Stimulated activated CD4-positive, alpha-beta T cell treated with anti-CD3 and anti-CD28 coated beads, Interleukin-2, amount 100 ng/mL, for 48 hours (primary cell): ENCODE data around the gene XKR7.

Source experiments
- DNase-seq, 2 donors: peaks; one replicate each; pipeline ENCODE4 v3.0.0-alpha.2; 2020

The XKR7 gene

GRCh38 chr20:31981784-31982183 is 13.8 kb downstream of the XKR7 start:
- DNase-seq, result no peak

GRCh38 chr20:31984981-31985471 is 17.1 kb downstream of the XKR7 start:
- DNase-seq, result no peak

- DNase-seq, result no peak
Measured at GRCh38 chr20:31987744-31988143, 19.8 kb downstream of the XKR7 start.

GRCh38 chr20:31988430-31989015 is 20.6 kb downstream of the XKR7 start:
- no peak for DNase-seq

- DNase-seq, result no peak
Measured at GRCh38 chr20:31989030-31989645, 21.2 kb downstream of the XKR7 start.

GRCh38 chr20:31990641-31991338 is 22.8 kb downstream of the XKR7 start:
- no peak for DNase-seq

GRCh38 chr20:31991339-31991705 is 23.4 kb downstream of the XKR7 start:
- DNase-seq, result no peak

- DNase-seq, result no peak
Measured at GRCh38 chr20:31992086-31992485, 24.1 kb downstream of the XKR7 start.

GRCh38 chr20:31996996-31997395 is 29.0 kb downstream of the XKR7 start:
- DNase-seq, result no peak

GRCh38 chr20:31998246-31998645 is 30.3 kb downstream of the XKR7 start:
- DNase-seq, result no peak

GRCh38 chr20:32003325-32003724 is 35.4 kb downstream of the XKR7 start:
- no peak for DNase-seq

GRCh38 chr20:32004963-32005362 is 37.0 kb downstream of the XKR7 start:
- no peak for DNase-seq

- DNase-seq, result no peak
Measured at GRCh38 chr20:32006053-32006452, 38.1 kb downstream of the XKR7 start.

- DNase-seq, result no peak
Measured at GRCh38 chr20:32006841-32007786, 39.2 kb downstream of the XKR7 start.

GRCh38 chr20:32007787-32008616 is 40.1 kb downstream of the XKR7 start:
- DNase-seq, result no peak

- DNase-seq, result no peak
Measured at GRCh38 chr20:32009564-32009963, 41.6 kb downstream of the XKR7 start.

GRCh38 chr20:32010101-32010500 is 42.1 kb downstream of the XKR7 start, which contains the start of gene CCM2L:
CCM2L (plus strand) TSS chr20:32010438; CDS start chr20:32010455, 17 bp downstream.
- no peak for DNase-seq

GRCh38 chr20:32010666-32011065 is 42.7 kb downstream of the XKR7 start:
- DNase-seq, result no peak

GRCh38 chr20:32012159-32012688 is 44.3 kb downstream of the XKR7 start:
- no peak for DNase-seq

GRCh38 chr20:32013326-32013725 is 45.4 kb downstream of the XKR7 start:
- no peak for DNase-seq

- no peak for DNase-seq
Measured at GRCh38 chr20:32017711-32018251, 49.8 kb downstream of the XKR7 start.
